Measurements from ENCODE around the gene DNAI1.

DNA sequence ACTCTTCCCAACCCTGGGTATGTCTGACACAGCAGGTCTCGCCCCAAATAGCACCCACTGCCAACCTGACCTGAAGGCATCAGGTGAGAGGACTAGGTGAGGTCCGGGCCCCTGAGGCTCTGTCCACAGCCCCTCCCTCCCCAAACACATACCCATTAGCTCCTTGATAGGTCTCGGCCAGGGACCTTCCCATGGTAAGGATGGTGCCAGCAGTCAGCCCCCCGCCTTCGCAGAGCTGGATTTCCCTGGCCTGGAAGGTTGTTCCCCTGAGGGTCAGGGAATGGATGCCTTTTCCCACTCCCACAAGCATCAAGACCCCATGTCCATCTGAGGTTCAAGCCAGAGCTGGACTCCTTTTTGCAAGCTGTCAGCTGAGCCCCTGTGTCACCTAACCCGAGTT, 61.5 kb downstream of the DNAI1 start:
- TF ChIP-seq TAF1 (IDR thresholded peaks at IDR 0.05; ENCODE audit: borderline replicate concordance, insufficient read depth, low read length) (no peak), POLR2AphosphoS5 (IDR thresholded peaks at IDR 0.05; ENCODE audit: low read depth, low read length) (no peak), SIN3A (IDR thresholded peaks at IDR 0.05; ENCODE audit: borderline replicate concordance, insufficient read depth, low read length) (no peak), FOXP2 (optimal IDR thresholded peaks at IDR 0.05; ENCODE audit: borderline replicate concordance, extremely low read depth, extremely low read length, insufficient read depth) (no peak)
- TF ChIP-seq, protein P1, sequence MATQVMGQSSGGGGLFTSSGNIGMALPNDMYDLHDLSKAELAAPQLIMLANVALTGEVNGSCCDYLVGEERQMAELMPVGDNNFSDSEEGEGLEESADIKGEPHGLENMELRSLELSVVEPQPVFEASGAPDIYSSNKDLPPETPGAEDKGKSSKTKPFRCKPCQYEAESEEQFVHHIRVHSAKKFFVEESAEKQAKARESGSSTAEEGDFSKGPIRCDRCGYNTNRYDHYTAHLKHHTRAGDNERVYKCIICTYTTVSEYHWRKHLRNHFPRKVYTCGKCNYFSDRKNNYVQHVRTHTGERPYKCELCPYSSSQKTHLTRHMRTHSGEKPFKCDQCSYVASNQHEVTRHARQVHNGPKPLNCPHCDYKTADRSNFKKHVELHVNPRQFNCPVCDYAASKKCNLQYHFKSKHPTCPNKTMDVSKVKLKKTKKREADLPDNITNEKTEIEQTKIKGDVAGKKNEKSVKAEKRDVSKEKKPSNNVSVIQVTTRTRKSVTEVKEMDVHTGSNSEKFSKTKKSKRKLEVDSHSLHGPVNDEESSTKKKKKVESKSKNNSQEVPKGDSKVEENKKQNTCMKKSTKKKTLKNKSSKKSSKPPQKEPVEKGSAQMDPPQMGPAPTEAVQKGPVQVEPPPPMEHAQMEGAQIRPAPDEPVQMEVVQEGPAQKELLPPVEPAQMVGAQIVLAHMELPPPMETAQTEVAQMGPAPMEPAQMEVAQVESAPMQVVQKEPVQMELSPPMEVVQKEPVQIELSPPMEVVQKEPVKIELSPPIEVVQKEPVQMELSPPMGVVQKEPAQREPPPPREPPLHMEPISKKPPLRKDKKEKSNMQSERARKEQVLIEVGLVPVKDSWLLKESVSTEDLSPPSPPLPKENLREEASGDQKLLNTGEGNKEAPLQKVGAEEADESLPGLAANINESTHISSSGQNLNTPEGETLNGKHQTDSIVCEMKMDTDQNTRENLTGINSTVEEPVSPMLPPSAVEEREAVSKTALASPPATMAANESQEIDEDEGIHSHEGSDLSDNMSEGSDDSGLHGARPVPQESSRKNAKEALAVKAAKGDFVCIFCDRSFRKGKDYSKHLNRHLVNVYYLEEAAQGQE (IDR thresholded peaks at IDR 0.05; ENCODE audit: insufficient read depth in 1 of 2, low read depth in 2 of 2, low read length in 2 of 2) = no peak

Data from PFSK-1 (cell line).